Stimulated activated memory B cell treated with anti-CD40 and anti-IgM and Interleukin-4, amounts not matched to agents 10 μg/mL and 1 μg/mL and 100 μg/mL, for 72 hours (primary cell): Measurements from ENCODE around the gene MRC2.
"Not testable (repeated sequence)": the region's sequence is repeated elsewhere in the genome, so short reads cannot be mapped to it uniquely, and the experiment has no call there.

ENCODE experiments used
- ATAC-seq: fragments of 150-1000 bp; cut with Tn5 transposase; 2 replicates; pipeline ENCODE4 v1.10.0; 2021
- H3K27ac Mint-ChIP-seq: one replicate; pipeline ENCODE4 v1.8.0; 2022; ENCODE audit warnings: mild to moderate bottlenecking, mixed read lengths
- H3K27me3 Mint-ChIP-seq: one replicate; pipeline ENCODE4 v1.8.0; 2022; ENCODE audit warnings: mixed read lengths
- H3K36me3 Mint-ChIP-seq: one replicate; pipeline ENCODE4 v1.8.0; 2022; ENCODE audit warnings: mixed read lengths
- H3K4me1 Mint-ChIP-seq: one replicate; pipeline ENCODE4 v1.8.0; 2022; ENCODE audit warnings: mixed read lengths
- H3K4me3 Mint-ChIP-seq: one replicate; pipeline ENCODE4 v1.8.0; 2022; ENCODE audit warnings: mild to moderate bottlenecking, moderate library complexity, mixed read lengths
- H3K9me3 Mint-ChIP-seq: one replicate; pipeline ENCODE4 v1.8.0; 2022; ENCODE audit warnings: mixed read lengths

The MRC2 gene

GRCh38 chr17:62627219-62627903 is at the start of gene MRC2:
TSS of gene MRC2 (plus strand) at chr17:62627670. CDS start at chr17:62627803, 133 bp downstream.
- Mint-ChIP-seq H3K36me3 (peaks cover 6% of the 10 kb centered on the region), H3K4me3 (peak within 1 kb of the TSS; percentile 84), H3K9me3 (no peaks in the 10 kb centered on the region), H3K27me3 (peaks cover 50% of the 10 kb centered on the region), H3K27ac (peak within 1 kb of the TSS; percentile 81), H3K4me1 (peaks cover 29% of the 10 kb centered on the region)
- peak; percentile 72 for ATAC-seq

- Mint-ChIP-seq H3K9me3 (no peaks in the 10 kb centered on the region), H3K27ac (no peak overlapping the region), H3K36me3 (peaks cover 78% of the 10 kb centered on the region), H3K4me1 (peaks cover 12% of the 10 kb centered on the region), H3K27me3 (no peaks in the 10 kb centered on the region), H3K4me3 (no peak overlapping the region)
- ATAC-seq = no peak
These were observed 48.5 kb upstream of the MRC2 start for GRCh38 chr17:62578757-62579487.

- Mint-ChIP-seq H3K27ac (no peak overlapping the region), H3K36me3 (peaks cover 66% of the 10 kb centered on the region), H3K27me3 (no peaks in the 10 kb centered on the region), H3K4me3 (no peak overlapping the region), H3K4me1 (peaks cover 8% of the 10 kb centered on the region), H3K9me3 (no peaks in the 10 kb centered on the region)
- no peak for ATAC-seq
These were observed 46.5 kb upstream of the MRC2 start for GRCh38 chr17:62580947-62581346.

- H3K36me3 Mint-ChIP-seq = peaks cover 58% of the 10 kb centered on the region
- H3K4me1 Mint-ChIP-seq = peaks cover 8% of the 10 kb centered on the region
- no peak overlapping the region for H3K4me3 Mint-ChIP-seq
- no peak overlapping the region for H3K27ac Mint-ChIP-seq
- ATAC-seq = no peak
- no peaks in the 10 kb centered on the region for H3K9me3 Mint-ChIP-seq
- H3K27me3 Mint-ChIP-seq = no peaks in the 10 kb centered on the region
These were observed 45.7 kb upstream of the MRC2 start for GRCh38 chr17:62581764-62582163.

- Mint-ChIP-seq H3K4me1 (no peaks in the 10 kb centered on the region), H3K36me3 (peaks cover 43% of the 10 kb centered on the region), H3K4me3 (no peak overlapping the region), H3K27me3 (no peaks in the 10 kb centered on the region), H3K9me3 (no peaks in the 10 kb centered on the region), H3K27ac (no peak overlapping the region)
- no peak for ATAC-seq
These were observed 39.9 kb upstream of the MRC2 start for GRCh38 chr17:62587554-62587953.

- no peaks in the 10 kb centered on the region for H3K27me3 Mint-ChIP-seq
These were observed 39.4 kb upstream of the MRC2 start for GRCh38 chr17:62588109-62588508.

GRCh38 chr17:62591333-62591732 is 36.1 kb upstream of the MRC2 start:
- Mint-ChIP-seq H3K36me3 (peaks cover 48% of the 10 kb centered on the region), H3K9me3 (no peaks in the 10 kb centered on the region), H3K4me3 (no peak overlapping the region), H3K27me3 (no peaks in the 10 kb centered on the region), H3K27ac (no peak overlapping the region), H3K4me1 (no peaks in the 10 kb centered on the region)
- no peak for ATAC-seq

More at GRCh38 chr17:62588109-62588508, 39.4 kb upstream of the MRC2 start:
- ATAC-seq = no peak
- Mint-ChIP-seq H3K36me3 (peaks cover 37% of the 10 kb centered on the region), H3K27ac (no peak overlapping the region), H3K4me3 (no peak overlapping the region), H3K9me3 (no peaks in the 10 kb centered on the region), H3K4me1 (no peaks in the 10 kb centered on the region)

- not testable (repeated sequence) for ATAC-seq, H3K27ac Mint-ChIP-seq, H3K4me3 Mint-ChIP-seq, H3K9me3 Mint-ChIP-seq, H3K27me3 Mint-ChIP-seq, H3K4me1 Mint-ChIP-seq
- H3K36me3 Mint-ChIP-seq = peaks cover 53% of the 10 kb centered on the region
These were observed 35.6 kb upstream of the MRC2 start for GRCh38 chr17:62591822-62592221.

- no peak overlapping the region for H3K4me3 Mint-ChIP-seq
- no peaks in the 10 kb centered on the region for H3K4me1 Mint-ChIP-seq
- no peaks in the 10 kb centered on the region for H3K9me3 Mint-ChIP-seq
- H3K27ac Mint-ChIP-seq = no peak overlapping the region
- peaks cover 52% of the 10 kb centered on the region for H3K36me3 Mint-ChIP-seq
- no peak for ATAC-seq
- no peaks in the 10 kb centered on the region for H3K27me3 Mint-ChIP-seq
These were observed 35.0 kb upstream of the MRC2 start for GRCh38 chr17:62592341-62593099.

GRCh38 chr17:62595484-62595883 is 32.0 kb upstream of the MRC2 start:
- Mint-ChIP-seq H3K4me3 (no peak overlapping the region), H3K36me3 (peaks cover 65% of the 10 kb centered on the region), H3K27ac (no peak overlapping the region), H3K4me1 (no peaks in the 10 kb centered on the region), H3K9me3 (no peaks in the 10 kb centered on the region), H3K27me3 (no peaks in the 10 kb centered on the region)
- ATAC-seq = no peak

GRCh38 chr17:62596662-62597061 is 30.8 kb upstream of the MRC2 start:
- H3K27ac Mint-ChIP-seq = no peak overlapping the region
- no peak for ATAC-seq
- H3K9me3 Mint-ChIP-seq = no peaks in the 10 kb centered on the region
- no peak overlapping the region for H3K4me3 Mint-ChIP-seq
- H3K4me1 Mint-ChIP-seq = no peaks in the 10 kb centered on the region
- H3K36me3 Mint-ChIP-seq = peaks cover 61% of the 10 kb centered on the region
- H3K27me3 Mint-ChIP-seq = no peaks in the 10 kb centered on the region

- H3K27ac Mint-ChIP-seq = no peak overlapping the region
- no peak overlapping the region for H3K4me3 Mint-ChIP-seq
- no peaks in the 10 kb centered on the region for H3K9me3 Mint-ChIP-seq
- no peaks in the 10 kb centered on the region for H3K27me3 Mint-ChIP-seq
- no peaks in the 10 kb centered on the region for H3K4me1 Mint-ChIP-seq
- H3K36me3 Mint-ChIP-seq = peaks cover 61% of the 10 kb centered on the region
- ATAC-seq = no peak
These were observed 30.3 kb upstream of the MRC2 start for GRCh38 chr17:62597150-62597549.

GRCh38 chr17:62597920-62598319 is 29.6 kb upstream of the MRC2 start:
- H3K4me1 Mint-ChIP-seq = no peaks in the 10 kb centered on the region
- H3K27me3 Mint-ChIP-seq = no peaks in the 10 kb centered on the region
- no peak for ATAC-seq
- H3K36me3 Mint-ChIP-seq = peaks cover 66% of the 10 kb centered on the region
- no peaks in the 10 kb centered on the region for H3K9me3 Mint-ChIP-seq
- no peak overlapping the region for H3K27ac Mint-ChIP-seq
- H3K4me3 Mint-ChIP-seq = no peak overlapping the region

- no peaks in the 10 kb centered on the region for H3K4me1 Mint-ChIP-seq
- H3K4me3 Mint-ChIP-seq = no peak overlapping the region
- no peaks in the 10 kb centered on the region for H3K27me3 Mint-ChIP-seq
- peak overlapping the region; percentile 32 for H3K27ac Mint-ChIP-seq
- peaks cover 63% of the 10 kb centered on the region for H3K36me3 Mint-ChIP-seq
- H3K9me3 Mint-ChIP-seq = no peaks in the 10 kb centered on the region
- ATAC-seq = no peak
These were observed 27.4 kb upstream of the MRC2 start for GRCh38 chr17:62599964-62600657.

- no peaks in the 10 kb centered on the region for H3K9me3 Mint-ChIP-seq
- H3K27ac Mint-ChIP-seq = no peak overlapping the region
- peaks cover 56% of the 10 kb centered on the region for H3K36me3 Mint-ChIP-seq
- H3K27me3 Mint-ChIP-seq = no peaks in the 10 kb centered on the region
- no peak for ATAC-seq
- no peak overlapping the region for H3K4me3 Mint-ChIP-seq
- H3K4me1 Mint-ChIP-seq = no peaks in the 10 kb centered on the region
These were observed 26.7 kb upstream of the MRC2 start for GRCh38 chr17:62600805-62601204.
